Endodermal cell (in vitro differentiated cells): ENCODE data around the gene SRPK3. TPM values are rescaled to one million over a fixed set of nuclear protein-coding genes. Genes with fewer than 3 reads are reported as not detected.

ENCODE experiments used
- DNase-seq: peaks from one replicate; pipeline ENCODE4 v3.0.0-alpha.2; 2017
- H3K27ac ChIP-seq: 2 replicates; pipeline ENCODE4 v1.5.1; 2013; ENCODE audit warnings: mild to moderate bottlenecking, low read depth, low read length, moderate library complexity
- H3K27me3 ChIP-seq: 2 replicates; pipeline ENCODE4 v1.6.1; 2013; ENCODE audit warnings: mild to moderate bottlenecking, low read length, moderate library complexity; ENCODE audit not compliant: insufficient read depth, control insufficient read depth, poor library complexity, severe bottlenecking
- H3K36me3 ChIP-seq: 2 replicates; pipeline ENCODE4 v1.7.0; 2013; ENCODE audit warnings: mild to moderate bottlenecking, low read length, moderate library complexity; ENCODE audit not compliant: control insufficient read depth, insufficient read depth
- H3K4me1 ChIP-seq: one replicate; pipeline ENCODE4 v1.7.0; 2013; ENCODE audit warnings: low read length; ENCODE audit not compliant: control insufficient read depth, insufficient read depth
- H3K4me3 ChIP-seq: 2 replicates; pipeline ENCODE4 v1.5.1; 2013; ENCODE audit warnings: mild to moderate bottlenecking, low read length, moderate library complexity
- H3K9ac ChIP-seq: 2 replicates; pipeline ENCODE4 v1.6.1; 2013; ENCODE audit warnings: mild to moderate bottlenecking, low read length, moderate library complexity; ENCODE audit not compliant: poor library complexity, severe bottlenecking; ENCODE audit errors: extremely low read depth
- H3K9me3 ChIP-seq: 2 replicates; pipeline ENCODE4 v1.6.1; 2013; ENCODE audit warnings: mild to moderate bottlenecking, low read length, moderate library complexity; ENCODE audit not compliant: control insufficient read depth
- H3K27ac Mint-ChIP-seq: 2 replicates; pipeline ENCODE4 v1.8.0; 2020; ENCODE audit warnings: mixed read lengths
- H3K27me3 Mint-ChIP-seq: 2 replicates; pipeline ENCODE4 v1.8.0; 2021; ENCODE audit warnings: mild to moderate bottlenecking, mixed read lengths; ENCODE audit not compliant: insufficient read depth
- H3K36me3 Mint-ChIP-seq: 2 replicates; pipeline ENCODE4 v1.8.0; 2020; ENCODE audit warnings: low read depth, mixed read lengths
- H3K4me1 Mint-ChIP-seq: 2 replicates; pipeline ENCODE4 v1.8.0; 2020; ENCODE audit warnings: mixed read lengths
- H3K4me3 Mint-ChIP-seq: 2 replicates; pipeline ENCODE4 v1.8.0; 2020; ENCODE audit warnings: mild to moderate bottlenecking, moderate library complexity, mixed read lengths
- H3K9me3 Mint-ChIP-seq: 2 replicates; pipeline ENCODE4 v1.8.0; 2020; ENCODE audit warnings: mild to moderate bottlenecking, mixed read lengths
- CTCF ChIP-seq: fragments of 200-600 bp; sonication (generic); conservative IDR thresholded peaks from 2 replicates; pipeline ENCODE4 v1.5.0; 2021; ENCODE audit warnings: antibody characterized with exemption, mild to moderate bottlenecking
- WGBS, 2 experiments: methylation state at CpG; one replicate each; pipeline versions ENCODE4 v1.1.5 to v1.1.7; 2013; ENCODE audit warnings: missing lambda C conversion rate in 2 of 2, mixed read lengths in 1 of 2; ENCODE audit not compliant: insufficient coverage in 1 of 2, insufficient read length in 1 of 2; 5-methylcytosine and 5-hydroxymethylcytosine counted together
- total RNA-seq, 2 donors: library from RNA; stranded (reverse); fragmentation: NEBNext Ultra II Directional in 1 of 2; extraction: Animal tissue kit (Norgen Biotek cat#: 25700) in 1 of 2; gene quantifications; 2 replicates in 1 of 2; 3 replicates in 1 of 2; pipeline ENCODE4 v1.2.1, GENCODE V29; 2021

The SRPK3 gene
- total RNA-seq, 2 donors from 2014 or later = not detected

GRCh38 chrX:153762626-153763173, 18.1 kb upstream of the SRPK3 start:
- Histone ChIP-seq H3K27ac (no peak overlapping the region), H3K27me3 (no peaks in the 10 kb centered on the region), H3K4me1 (no peaks in the 10 kb centered on the region), H3K4me3 (no peak overlapping the region), H3K36me3 (no peaks in the 10 kb centered on the region), H3K9ac (no peak overlapping the region), H3K9me3 (no peaks in the 10 kb centered on the region)
- no peak for TF ChIP-seq CTCF
- H3K4me3 Mint-ChIP-seq = no peak overlapping the region
- peaks cover 5% of the 10 kb centered on the region for H3K27me3 Mint-ChIP-seq
- no peaks in the 10 kb centered on the region for H3K4me1 Mint-ChIP-seq
- peaks cover 51% of the 10 kb centered on the region for H3K9me3 Mint-ChIP-seq
- DNase-seq = peak; percentile 26
- 93% methylated on average over 12 of the region's 14 CpGs; no CpG with 5 or more reads in 1 of the 2 experiments for WGBS, 2 experiments
- no peaks in the 10 kb centered on the region for H3K36me3 Mint-ChIP-seq
- no peak overlapping the region for H3K27ac Mint-ChIP-seq

DNA sequence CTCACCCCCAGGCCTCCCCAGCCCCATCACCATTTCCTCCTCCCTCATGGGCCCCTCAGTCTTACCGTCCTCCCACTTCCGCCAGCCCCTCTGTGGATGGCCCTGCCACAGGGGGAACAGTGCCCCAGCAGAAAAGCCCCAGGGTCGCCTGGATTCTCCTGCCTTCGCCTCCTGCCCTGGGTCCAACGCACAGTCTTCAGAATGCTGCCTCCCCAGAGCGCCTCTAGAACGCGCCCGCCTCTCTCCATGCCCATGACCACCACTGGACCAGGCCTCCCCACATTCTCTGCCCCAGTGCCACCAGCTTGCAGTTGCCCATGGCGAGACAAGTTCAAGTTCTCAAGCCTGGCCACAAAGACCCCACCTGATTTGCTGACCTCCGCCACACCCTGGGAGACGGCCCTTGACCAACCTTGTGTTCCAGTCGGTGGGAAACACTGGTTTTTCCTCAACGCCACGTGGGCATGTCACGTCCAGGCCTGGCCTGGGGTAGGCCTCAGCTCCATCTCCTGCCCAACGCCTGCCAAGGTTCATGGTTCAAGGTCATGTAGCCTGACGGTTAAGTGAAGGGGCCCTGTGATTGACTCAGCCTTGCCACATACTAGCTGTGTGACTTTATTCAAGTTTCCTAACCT, 17.4 kb upstream of the SRPK3 start:
- 89 to 90% methylated on average over 5 to 18 of the region's 18 CpGs for WGBS, 2 experiments
- no peaks in the 10 kb centered on the region for H3K9me3 ChIP-seq
- DNase-seq = no peak
- no peaks in the 10 kb centered on the region for H3K36me3 Mint-ChIP-seq
- no peaks in the 10 kb centered on the region for H3K4me1 ChIP-seq
- H3K27ac ChIP-seq = no peak overlapping the region
- no peaks in the 10 kb centered on the region for H3K27me3 ChIP-seq
- no peak overlapping the region for H3K4me3 Mint-ChIP-seq
- TF ChIP-seq CTCF = no peak
- H3K36me3 ChIP-seq = no peaks in the 10 kb centered on the region
- H3K4me1 Mint-ChIP-seq = no peaks in the 10 kb centered on the region
- H3K27ac Mint-ChIP-seq = no peak overlapping the region
- H3K9ac ChIP-seq = no peak overlapping the region
- no peak overlapping the region for H3K4me3 ChIP-seq
- peaks cover 53% of the 10 kb centered on the region for H3K9me3 Mint-ChIP-seq
- peaks cover 5% of the 10 kb centered on the region for H3K27me3 Mint-ChIP-seq

DNA sequence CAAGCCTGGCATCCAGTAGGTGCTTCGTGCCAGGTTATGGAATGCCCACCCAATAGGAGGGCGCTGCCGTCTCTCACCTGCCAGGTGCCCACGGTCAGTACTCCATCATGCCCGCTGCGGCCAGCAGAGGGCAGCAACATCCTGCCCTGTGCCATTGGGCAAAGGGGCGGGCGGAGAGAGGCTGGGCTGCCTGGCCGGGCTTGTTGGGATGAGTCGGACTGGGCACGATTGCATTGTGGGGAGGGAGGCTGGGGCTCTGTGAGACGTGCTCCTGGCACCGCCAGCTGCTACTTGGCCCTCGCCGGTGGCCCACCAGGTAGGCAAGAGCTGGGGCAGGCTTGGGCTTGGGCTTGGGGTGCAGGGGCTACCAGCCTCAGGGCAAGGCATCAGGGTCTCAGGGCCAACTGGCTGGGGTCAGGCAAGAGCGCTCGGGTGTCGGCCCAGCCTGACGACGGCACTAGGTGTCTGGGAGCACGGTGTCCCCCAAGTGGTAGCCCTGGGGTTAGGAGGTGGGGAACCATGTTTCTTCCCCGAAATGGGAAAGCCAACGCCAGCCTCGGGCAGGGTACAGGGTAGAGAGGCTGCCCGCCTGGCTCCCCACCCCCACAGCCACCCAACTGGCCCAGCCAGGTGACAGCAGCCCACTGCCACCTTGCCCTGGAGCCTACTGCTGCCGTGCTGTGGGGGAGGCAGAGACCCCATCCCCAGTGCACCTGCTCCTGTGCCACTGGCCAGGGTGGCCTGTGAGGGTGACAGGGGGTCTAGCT, 16.7 kb upstream of the SRPK3 start, which contains the start of gene PLXNB3:
PLXNB3 (plus strand) TSS at position 261 of the 767 bp plus-strand sequence. CDS start 1,287 bp downstream, outside the sequence.
- no peak within 1 kb of the TSS for H3K27ac ChIP-seq
- peak; percentile 82 for TF ChIP-seq CTCF
- Mint-ChIP-seq H3K36me3 (no peaks in the 10 kb centered on the region), H3K27ac (no peak within 1 kb of the TSS), H3K9me3 (peaks cover 54% of the 10 kb centered on the region), H3K27me3 (peaks cover 5% of the 10 kb centered on the region), H3K4me1 (no peaks in the 10 kb centered on the region), H3K4me3 (no peak within 1 kb of the TSS)
- no peaks in the 10 kb centered on the region for H3K27me3 ChIP-seq
- no peaks in the 10 kb centered on the region for H3K36me3 ChIP-seq
- H3K4me1 ChIP-seq = no peaks in the 10 kb centered on the region
- no peaks in the 10 kb centered on the region for H3K9me3 ChIP-seq
- no peak within 1 kb of the TSS for H3K4me3 ChIP-seq
- peak; percentile 93 for DNase-seq
- 0 to 49% methylated on average over 1 to 26 of the region's 26 CpGs for WGBS, 2 experiments
- H3K9ac ChIP-seq = no peak within 1 kb of the TSS
